KOPT-K1 (cell line): ENCODE data around the gene BEX5.

Experiments used
- H3K27ac ChIP-seq: fragments of 200-600 bp; sonication (generic); 2 replicates; pipeline ENCODE4 v1.5.1; 2016; ENCODE audit warnings: antibody characterized with exemption, mild to moderate bottlenecking, low read depth, low read length; ENCODE audit not compliant: poor library complexity, severe bottlenecking
- H3K36me3 ChIP-seq: fragments of 200-600 bp; sonication (generic); 2 replicates; pipeline ENCODE4 v1.5.1; 2017; ENCODE audit warnings: antibody characterized with exemption, mild to moderate bottlenecking, low read length, moderate library complexity; ENCODE audit not compliant: insufficient read depth
- H3K9me3 ChIP-seq: fragments of 200-600 bp; sonication (generic); 2 replicates; pipeline ENCODE4 v1.5.1; 2017; ENCODE audit warnings: antibody characterized with exemption, low read length, mild to moderate bottlenecking; ENCODE audit not compliant: insufficient read depth, poor library complexity, severe bottlenecking

Gene BEX5

GRCh38 chrX:102113367-102113766, 42.4 kb downstream of the BEX5 start:
- no peak overlapping the region for H3K27ac ChIP-seq
- no peaks in the 10 kb centered on the region for H3K9me3 ChIP-seq
- no peaks in the 10 kb centered on the region for H3K36me3 ChIP-seq
